Kidney (tissue), 14 donors: ENCODE results near the gene AGBL1. TPM values are rescaled to one million over a fixed set of nuclear protein-coding genes. Genes with fewer than 3 reads are reported as not detected.
A peak's percentile ranks its signal among the peaks of the same experiment; 100 is the strongest.

Experiments
- DNase-seq, 5 donors: peaks; one replicate each; pipeline ENCODE4 v3.0.0-alpha.2; 2013 to 2020
- FAIRE-seq: peaks from 2 replicates; lab custom pipeline; 2012; peaks lifted over from hg19 to GRCh38; lab: Jason Lieb, UNC
- H3K27ac ChIP-seq, 2 donors: one replicate each; pipeline ENCODE4 v1.7.0; 2013; ENCODE audit warnings: low read depth in 2 of 2, low read length in 2 of 2, inconsistent platforms in 1 of 2
- H3K27me3 ChIP-seq: one replicate; pipeline ENCODE4 v1.7.1; 2013; ENCODE audit warnings: low read length, inconsistent platforms; ENCODE audit not compliant: control insufficient read depth, insufficient read depth
- H3K36me3 ChIP-seq, 3 donors: one replicate each; pipeline versions ENCODE4 v1.7.0 to v1.7.1; 2013; ENCODE audit warnings: low read length in 3 of 3, control low read depth in 1 of 3, inconsistent platforms in 1 of 3; ENCODE audit not compliant: insufficient read depth in 3 of 3, control insufficient read depth in 2 of 3
- H3K4me1 ChIP-seq, 3 donors: one replicate each; pipeline versions ENCODE4 v1.7.0 to v1.7.1; 2013; ENCODE audit warnings: low read length in 3 of 3, inconsistent platforms in 1 of 3, low read depth in 1 of 3; ENCODE audit not compliant: control insufficient read depth in 2 of 3, insufficient read depth in 2 of 3
- H3K4me3 ChIP-seq, 3 donors: one replicate each; pipeline versions ENCODE4 v1.7.0 to v1.8.1; 2013; ENCODE audit warnings: low read length in 3 of 3, control low read depth in 1 of 3, inconsistent platforms in 1 of 3
- H3K9ac ChIP-seq, 3 donors: one replicate each; pipeline versions ENCODE4 v1.7.0 to v1.7.1; 2013; ENCODE audit warnings: low read length in 3 of 3, control low read depth in 1 of 3, inconsistent platforms in 1 of 3
- H3K9me3 ChIP-seq, 3 donors: one replicate each; pipeline versions ENCODE4 v1.7.0 to v1.7.1; 2013; ENCODE audit warnings: low read length in 3 of 3, control low read depth in 1 of 3, inconsistent platforms in 1 of 3; ENCODE audit not compliant: control insufficient read depth in 2 of 3, insufficient read depth in 1 of 3
- CTCF ChIP-seq: IDR thresholded peaks from 3 replicates; pipeline ENCODE4 v1.5.1; 2012; ENCODE audit warnings: mild to moderate bottlenecking, moderate library complexity, borderline replicate concordance; ENCODE audit not compliant: insufficient read depth; ENCODE audit errors: extremely low read depth
- intact Hi-C: fragments of 100-400 bp; cut with DNase I; formaldehyde crosslinking; loops from one replicate; pipeline ENCODE4 v1.11.1; 2022
- polyA plus RNA-seq: library from polyadenylated mRNA; stranded (reverse); fragments of 350-450 nt; fragmentation: Illumina TruSeq; extraction: RNeasy Lipid Tissue Mini Kit (QIAGEN cat#74804); gene quantifications from one replicate; pipeline ENCODE4 v1.2.3, GENCODE V29; 2014; ENCODE audit warnings: low read depth, low replicate concordance; ENCODE audit not compliant: insufficient read depth
- total RNA-seq: library from RNA; stranded (reverse); fragmentation: NEBNext Ultra II Directional; extraction: Animal tissue kit (Norgen Biotek cat#: 25700); gene quantifications from one replicate; pipeline ENCODE4 v1.2.1, GENCODE V29; 2021
- donor health status: control.
- donor health status: control.
- donor health status: control.
- donor health status: control.
- donor health status: control.
- donor health status: DM: yes; HTN: yes; CAD: no.
- donor health status: Normal renal cell carcinoma (clear cell type).

AGBL1 gene
- total and polyA plus RNA-seq, 2 donors from 2014 or later, result not detected

- intact Hi-C loops, result no loop called here
- H3K4me1 ChIP-seq, result no peaks in the 10 kb centered on the region
- peak; percentile 68 for FAIRE-seq
- no peak for DNase-seq
- H3K27ac ChIP-seq, result no peak overlapping the region
- TF ChIP-seq CTCF, result no peak
- H3K9ac ChIP-seq, result no peak overlapping the region
- no peaks in the 10 kb centered on the region for H3K9me3 ChIP-seq
- H3K27me3 ChIP-seq, result no peaks in the 10 kb centered on the region
- no peak overlapping the region for H3K4me3 ChIP-seq
- no peaks in the 10 kb centered on the region for H3K36me3 ChIP-seq
These were observed 584.9 kb downstream of the AGBL1 start for GRCh38 chr15:86664581-86664980.

- DNase-seq (no peak), FAIRE-seq (no peak)
- no peaks in the 10 kb centered on the region for H3K27me3 ChIP-seq
- H3K4me3 ChIP-seq, result no peak overlapping the region
- H3K4me1 ChIP-seq, result no peaks in the 10 kb centered on the region
- no peaks in the 10 kb centered on the region for H3K9me3 ChIP-seq
- no peak for TF ChIP-seq CTCF
- H3K9ac ChIP-seq, result no peak overlapping the region
- H3K36me3 ChIP-seq, result no peaks in the 10 kb centered on the region
- no peak overlapping the region for H3K27ac ChIP-seq
- intact Hi-C loops, result no loop called here
These were observed 596.3 kb downstream of the AGBL1 start for GRCh38 chr15:86676002-86676401.

GRCh38 chr15:86677278-86677677, 597.6 kb downstream of the AGBL1 start:
- no peaks in the 10 kb centered on the region for H3K4me1 ChIP-seq
- no peak overlapping the region for H3K9ac ChIP-seq
- no peak overlapping the region for H3K4me3 ChIP-seq
- no peaks in the 10 kb centered on the region for H3K9me3 ChIP-seq
- H3K27me3 ChIP-seq, result no peaks in the 10 kb centered on the region
- H3K36me3 ChIP-seq, result no peaks in the 10 kb centered on the region
- DNase-seq (peak in 1 of 5 donors; percentile 4), FAIRE-seq (no peak)
- no peak overlapping the region for H3K27ac ChIP-seq
- no peak for TF ChIP-seq CTCF
- intact Hi-C loops, result no loop called here

GRCh38 chr15:86685263-86685662, 605.6 kb downstream of the AGBL1 start:
- no peak for FAIRE-seq
- no peak overlapping the region for H3K9ac ChIP-seq
- no peak for TF ChIP-seq CTCF

More at GRCh38 chr15:86685263-86685662, 605.6 kb downstream of the AGBL1 start:
- Histone ChIP-seq H3K4me1 (no peaks in the 10 kb centered on the region), H3K36me3 (no peaks in the 10 kb centered on the region), H3K4me3 (no peak overlapping the region), H3K27me3 (no peaks in the 10 kb centered on the region), H3K27ac (no peak overlapping the region), H3K9me3 (no peaks in the 10 kb centered on the region)
- no peak for DNase-seq
- intact Hi-C loops, result no loop called here
